DMS114 treated with DMSO at 0.1 percent for 48 hours (cell line): Measurements from ENCODE around the gene FAM118B.
"Not testable (repeated sequence)": the region's sequence is repeated elsewhere in the genome, so short reads cannot be mapped to it uniquely, and the experiment has no call there.

ENCODE experiments used
- DNase-seq: peaks from one replicate; lab custom pipeline; 2025; ENCODE audit not compliant: unreplicated experiment; lab: John Stamatoyannopoulos, UW

FAM118B gene

DNA sequence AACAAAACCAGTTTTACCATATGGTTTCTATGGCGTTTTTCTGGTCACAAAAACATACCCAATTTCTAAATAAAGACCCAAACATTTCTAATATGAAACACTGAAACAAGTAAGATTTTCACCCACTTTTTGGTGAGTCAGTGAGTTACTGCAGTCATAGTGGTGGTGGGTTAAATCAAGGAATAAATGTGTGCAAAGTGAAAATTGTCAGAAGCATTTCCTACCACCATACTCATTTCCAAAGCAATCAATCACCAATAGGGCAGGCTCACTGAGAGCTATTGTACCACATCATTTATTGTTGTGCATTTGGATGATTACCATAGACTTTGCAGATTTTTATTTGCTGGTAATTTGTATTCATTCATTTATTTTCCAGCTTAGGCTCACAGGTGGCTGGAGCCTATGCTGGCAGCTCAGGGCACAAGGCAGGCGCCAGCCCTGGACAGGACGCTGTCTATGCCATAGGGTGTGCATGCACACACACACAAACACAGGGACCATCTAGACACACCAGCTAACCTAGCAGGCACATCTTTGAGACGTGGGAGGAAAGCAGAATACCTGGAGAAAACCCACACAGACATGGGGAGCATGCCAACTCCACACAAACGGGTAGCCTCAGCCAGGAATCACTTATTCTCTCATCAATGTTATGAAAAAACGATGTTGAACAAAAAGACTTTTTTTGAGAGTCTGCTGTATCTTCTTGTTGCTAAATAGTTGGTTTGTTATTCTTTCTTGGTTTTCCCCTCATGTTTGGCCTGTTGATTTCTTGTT lies 5.1 kb downstream of the FAM118B start:
- DNase-seq, result no peak

DNA sequence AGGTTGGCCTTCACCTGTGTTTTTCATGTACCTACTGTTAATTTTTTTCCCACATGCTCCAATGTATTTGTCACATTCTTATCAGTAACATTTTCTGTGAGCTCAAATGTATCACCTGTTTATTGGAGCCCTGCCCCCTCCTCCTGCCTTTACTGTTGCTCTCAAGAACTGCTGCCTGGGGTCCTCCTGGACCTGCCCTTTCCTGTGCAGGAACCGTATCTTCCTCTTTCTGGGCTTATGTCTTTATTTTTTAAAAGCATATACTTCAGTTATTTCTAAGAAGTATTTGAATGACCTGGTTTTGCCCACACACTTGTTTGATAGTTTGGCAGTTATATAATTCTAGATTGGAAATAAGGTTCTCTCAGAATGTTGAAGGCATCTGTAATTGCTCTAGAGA lies 5.9 kb downstream of the FAM118B start:
- no peak for DNase-seq

DNA sequence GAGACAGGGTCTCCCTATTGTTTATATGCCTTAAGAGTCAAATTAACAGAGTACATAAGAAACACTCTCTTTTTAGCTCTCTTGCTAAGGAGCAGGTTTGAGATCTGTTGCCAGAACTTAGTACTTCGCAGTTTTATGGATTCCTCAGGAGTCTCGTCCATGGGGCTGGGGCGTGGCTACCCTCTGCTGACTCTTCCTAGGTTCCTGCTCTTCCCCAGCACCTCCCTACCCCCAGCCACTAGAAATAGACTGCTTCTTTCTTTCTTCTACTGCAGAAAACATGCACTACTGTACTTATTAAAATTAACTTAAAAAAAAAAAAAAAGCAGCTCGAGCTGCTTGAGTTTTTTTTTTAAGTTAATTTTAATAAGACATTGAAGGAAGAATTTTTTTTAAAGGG lies 8.0 kb downstream of the FAM118B start:
- no peak for DNase-seq

DNA sequence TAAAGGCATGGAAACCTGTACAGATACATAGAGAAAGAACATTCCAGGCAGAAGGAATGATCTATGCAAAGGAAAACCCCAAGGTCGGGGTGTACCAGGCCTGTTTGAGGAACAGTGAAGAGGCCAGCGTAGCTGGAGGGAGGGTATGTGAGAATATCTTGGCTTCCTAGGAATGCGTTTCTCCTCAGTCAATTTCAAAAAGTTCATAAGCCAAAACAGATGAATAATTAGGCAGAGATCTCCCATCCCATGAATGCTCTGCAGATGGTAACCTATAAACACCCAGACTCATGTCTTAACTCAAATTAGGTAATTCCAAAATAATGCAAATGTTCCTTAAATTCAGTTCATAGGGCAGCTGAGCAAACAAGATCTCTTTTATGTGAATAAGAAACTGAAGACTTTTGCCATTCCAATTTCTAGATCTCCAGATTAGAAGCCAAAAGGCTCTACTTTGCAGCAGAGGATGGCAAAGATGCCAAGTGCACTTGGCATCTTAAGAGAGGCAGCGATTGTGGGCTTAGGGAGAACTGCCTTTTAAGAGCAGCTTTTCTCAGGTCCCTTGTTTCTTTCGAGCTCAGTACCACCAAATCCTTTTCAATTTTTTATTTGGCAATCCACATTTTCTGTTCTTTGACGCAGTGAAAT lies 13.2 kb downstream of the FAM118B start:
- no peak for DNase-seq

DNA sequence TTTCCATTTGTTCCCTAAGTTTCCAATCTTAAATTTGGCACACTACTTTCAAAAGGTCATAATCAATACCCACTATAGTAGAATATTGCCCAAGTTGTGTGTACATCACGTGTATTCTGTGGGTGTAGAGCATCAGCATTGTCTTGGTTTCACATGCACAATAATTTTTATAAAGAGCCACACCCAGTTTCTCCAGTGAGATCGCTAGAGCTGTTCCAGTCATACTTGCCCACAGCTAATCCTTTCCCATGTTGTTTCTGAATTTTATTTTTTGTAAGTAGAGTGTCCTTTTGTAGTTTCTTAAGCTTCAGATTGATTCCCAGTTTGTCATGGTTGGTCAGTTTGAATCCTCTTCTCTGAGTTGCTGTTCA lies 13.7 kb downstream of the FAM118B start:
- no peak for DNase-seq

DNA sequence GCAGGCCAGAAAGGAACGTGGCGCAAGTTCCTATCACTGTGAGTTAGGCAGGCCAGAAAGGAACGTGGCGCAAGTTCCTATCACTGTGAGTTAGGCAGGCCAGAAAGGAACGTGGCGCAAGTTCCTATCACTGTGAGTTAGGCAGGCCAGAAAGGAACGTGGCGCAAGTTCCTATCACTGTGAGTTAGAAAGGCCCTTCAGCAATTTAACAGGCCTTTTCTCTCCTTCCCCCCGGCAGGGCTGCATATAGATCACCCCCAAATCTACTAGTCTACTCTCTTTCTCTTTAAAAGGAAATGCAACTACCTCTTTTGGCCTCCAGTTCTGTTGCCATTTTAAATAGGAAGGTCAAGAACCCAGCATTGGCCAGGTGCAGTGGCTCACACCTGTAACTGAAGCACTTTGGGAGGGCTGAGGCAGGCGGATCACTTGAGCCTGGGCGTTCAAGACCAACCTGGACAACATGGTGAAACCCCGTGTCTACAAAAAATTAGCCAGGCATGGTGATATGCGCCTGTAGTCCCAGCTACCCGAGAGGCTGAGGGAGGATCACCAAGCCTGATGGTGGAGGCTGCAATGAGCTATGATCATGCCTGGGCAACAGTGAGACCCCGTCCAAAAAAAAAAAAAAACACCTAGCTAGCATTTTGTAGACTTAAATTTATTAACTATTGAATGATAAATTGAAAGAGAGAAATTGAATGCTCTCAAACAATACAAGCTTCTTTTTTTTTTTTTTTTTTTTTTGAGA lies 14.9 kb downstream of the FAM118B start:
- DNase-seq, result no peak

DNA sequence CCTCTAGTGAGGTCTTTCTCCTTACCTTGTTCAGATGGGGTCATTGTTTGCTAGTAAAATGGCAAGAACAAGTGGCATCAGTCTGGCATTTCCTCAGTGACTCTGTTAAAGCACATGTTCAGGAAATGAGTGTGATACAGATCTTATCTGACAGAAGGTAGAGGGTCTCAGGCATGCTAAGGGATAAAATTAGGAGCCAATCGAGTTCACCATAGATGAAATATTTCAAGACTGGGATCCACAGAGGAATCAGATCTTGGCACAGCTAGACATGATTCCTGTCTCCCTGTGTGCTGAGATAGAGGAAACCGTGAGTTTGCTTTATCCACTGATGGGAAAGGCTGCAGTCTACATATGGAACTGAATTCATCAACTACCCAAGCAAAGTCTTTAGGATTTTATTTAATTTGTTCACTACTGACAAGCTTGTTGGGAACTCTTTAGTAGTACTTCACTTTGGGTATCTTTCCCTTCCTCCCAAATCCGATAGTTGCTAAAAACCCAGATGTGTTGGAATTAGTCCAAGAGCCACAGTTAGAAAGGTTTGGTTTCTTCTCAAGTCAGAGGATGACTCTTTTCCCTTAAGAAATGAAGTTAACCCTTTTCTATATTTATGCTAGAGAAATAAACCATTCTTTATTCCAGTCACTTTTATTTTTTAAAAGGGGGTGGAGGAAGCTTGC lies 18.4 kb downstream of the FAM118B start:
- no peak for DNase-seq

DNA sequence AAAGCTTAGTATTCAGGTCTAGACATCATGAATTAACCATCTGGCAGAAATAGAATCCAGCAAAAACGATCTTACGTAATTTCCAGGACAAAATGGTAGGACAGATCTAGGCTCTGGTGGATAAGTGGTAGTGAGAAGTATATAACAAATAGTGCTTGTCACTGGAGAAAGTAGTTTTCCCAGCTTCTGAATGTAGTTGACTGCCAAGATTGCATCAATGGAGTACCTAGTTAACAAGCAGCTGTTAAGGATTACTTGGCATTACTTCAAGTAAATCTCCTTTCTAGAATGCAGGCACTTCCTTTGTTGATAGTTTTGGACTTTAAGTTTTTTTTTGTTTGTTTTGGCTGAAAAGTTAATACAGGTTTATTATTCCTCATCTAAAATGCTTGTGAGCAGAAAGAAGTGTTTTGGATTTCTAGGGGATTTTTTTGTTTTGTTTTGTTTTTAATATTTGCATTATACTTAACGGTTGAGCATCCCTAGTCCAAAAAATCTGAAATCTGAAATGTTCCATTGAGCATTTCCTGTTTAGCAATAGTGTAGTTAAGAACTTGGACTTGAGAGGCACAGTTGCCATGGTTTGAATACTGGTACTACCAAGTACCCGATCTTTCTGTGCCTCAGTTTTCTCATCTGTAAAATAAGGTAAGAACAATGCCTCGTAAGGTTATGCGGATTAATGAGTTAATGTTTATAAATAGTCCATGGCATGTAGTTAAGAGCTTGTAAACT lies 20.3 kb downstream of the FAM118B start:
- no peak for DNase-seq

DNA sequence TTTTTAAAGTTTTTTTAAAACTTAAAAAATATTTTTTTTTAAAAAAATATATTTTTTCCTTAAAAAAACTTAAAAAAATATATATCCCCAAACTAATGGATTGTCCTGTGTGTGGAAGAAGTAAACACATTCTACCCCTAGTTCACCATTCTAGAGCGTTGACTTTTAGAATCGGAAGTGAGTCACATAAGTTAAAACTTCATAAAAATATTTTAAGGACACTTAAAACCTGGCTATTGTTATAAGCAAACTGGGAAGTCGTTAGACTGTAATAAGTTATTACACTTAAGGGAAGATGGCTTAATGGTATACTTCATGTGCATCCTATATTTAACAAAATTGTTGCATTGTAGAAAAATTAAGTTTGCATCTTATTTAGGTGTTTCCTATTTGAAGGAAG lies 21.1 kb downstream of the FAM118B start:
- DNase-seq, result no peak

DNA sequence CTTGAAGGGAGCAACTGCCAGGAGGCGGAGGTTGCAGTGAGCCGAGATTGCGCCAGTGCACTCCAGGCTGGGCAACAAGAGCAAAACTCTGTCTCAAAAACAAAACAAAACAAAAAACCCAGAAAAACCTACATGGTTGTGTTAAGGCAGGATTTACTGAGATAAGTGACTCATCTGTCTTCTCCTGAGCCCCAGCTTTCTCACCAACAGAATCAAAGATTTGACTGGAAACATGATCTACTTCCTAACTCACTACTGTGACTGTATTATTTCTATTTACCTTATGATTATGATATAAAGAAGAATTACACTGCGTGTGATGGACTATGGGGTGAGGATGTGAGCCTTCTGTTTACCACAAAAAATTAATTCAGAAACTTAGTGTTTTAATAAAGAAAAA lies 21.8 kb downstream of the FAM118B start:
- DNase-seq, result no peak

DNA sequence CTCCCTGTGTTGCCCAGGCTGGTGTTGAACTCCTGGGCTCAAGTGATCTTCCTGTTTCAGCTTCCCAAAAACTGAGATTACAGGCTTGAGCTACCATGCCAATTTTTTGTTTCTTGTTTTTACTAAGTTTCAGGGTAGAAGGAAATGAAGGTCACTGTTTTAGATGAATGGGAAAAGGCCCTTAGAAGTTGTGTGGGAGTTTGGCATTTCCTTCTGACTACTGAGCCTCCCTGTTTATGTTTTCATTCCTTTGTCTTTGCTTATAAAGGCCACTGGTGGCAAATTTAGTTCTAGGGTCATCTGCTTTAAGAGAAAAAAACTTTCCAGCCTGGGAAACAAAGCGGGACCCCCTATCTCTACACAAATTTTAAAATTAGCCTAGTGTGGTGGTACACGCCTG lies 35.1 kb downstream of the FAM118B start:
- DNase-seq, result no peak

DNA sequence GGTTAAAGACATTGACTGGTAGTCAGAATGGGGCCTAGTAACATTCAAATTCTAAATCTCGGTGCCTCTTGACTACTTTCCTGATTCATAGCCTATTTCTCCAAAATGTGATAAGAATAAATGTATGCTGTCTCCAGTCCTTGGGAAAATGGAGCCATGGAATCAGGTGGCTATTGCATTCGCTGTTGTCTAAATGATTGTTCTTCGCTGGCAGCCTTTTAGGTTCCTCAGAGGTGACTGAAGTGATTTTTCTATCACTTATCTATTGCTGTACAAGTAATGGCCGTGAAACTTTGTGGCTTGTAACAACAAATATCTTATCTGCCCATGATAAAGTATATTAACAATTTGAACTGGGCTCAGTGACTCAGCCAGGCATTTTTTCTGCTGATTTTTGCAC lies 41.7 kb downstream of the FAM118B start:
- no peak for DNase-seq

DNA sequence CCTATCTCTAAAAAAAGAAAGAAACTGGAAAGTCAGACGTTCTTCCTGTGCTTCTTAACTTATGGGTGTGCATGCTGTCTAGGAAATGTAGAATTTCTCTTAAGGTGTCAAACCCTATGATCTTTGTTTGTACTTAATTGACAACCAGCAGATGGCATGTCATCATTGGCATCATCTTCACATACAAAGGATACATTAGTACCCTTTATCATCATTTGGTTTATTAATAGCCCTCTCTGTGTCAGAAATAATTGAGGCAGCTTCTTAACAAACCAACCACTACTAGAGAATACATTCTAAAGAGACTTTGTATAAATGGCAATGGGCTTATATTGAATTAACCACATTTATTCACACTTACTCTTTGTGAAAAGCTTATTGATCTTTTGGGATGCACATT lies 43.2 kb downstream of the FAM118B start:
- DNase-seq, result no peak

DNA sequence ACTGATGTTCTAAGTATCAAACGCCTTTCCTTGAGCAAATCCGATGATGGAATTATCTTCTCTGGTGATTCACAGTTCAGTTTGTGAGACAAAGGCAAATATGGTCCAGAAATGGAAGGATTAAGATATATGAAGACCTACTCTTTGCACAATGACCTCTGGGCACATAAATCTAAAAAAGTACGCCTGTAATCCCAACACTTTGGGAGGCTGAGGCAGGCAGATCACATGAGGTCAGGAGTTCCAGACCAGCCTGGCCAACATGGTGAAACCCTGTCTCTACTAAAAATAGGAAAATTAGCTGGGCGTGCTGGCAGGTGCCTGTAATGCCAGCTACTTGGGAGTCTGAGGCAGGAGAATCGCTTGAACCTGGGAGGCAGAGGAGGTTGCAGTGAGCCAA lies 43.9 kb downstream of the FAM118B start:
- DNase-seq, result not testable (repeated sequence)

DNA sequence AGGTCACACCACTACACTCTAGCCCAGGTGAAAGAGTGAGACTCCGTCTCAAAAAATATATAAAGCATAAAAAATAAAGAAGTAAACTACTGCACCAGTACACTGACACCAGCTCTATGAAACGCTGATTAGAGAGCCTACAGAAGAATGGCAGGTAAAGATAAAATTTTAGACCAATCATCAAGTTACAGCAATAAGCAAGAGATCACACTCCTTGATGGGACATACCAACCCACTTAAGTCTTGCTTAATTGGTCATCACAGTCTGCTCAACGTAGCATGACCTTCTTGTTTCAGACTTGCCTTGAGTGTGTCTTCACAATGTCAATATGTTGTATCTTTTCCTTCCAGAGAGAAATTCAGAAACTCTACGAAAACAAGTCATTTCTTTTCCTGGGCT lies 44.6 kb downstream of the FAM118B start:
- DNase-seq, result no peak

DNA sequence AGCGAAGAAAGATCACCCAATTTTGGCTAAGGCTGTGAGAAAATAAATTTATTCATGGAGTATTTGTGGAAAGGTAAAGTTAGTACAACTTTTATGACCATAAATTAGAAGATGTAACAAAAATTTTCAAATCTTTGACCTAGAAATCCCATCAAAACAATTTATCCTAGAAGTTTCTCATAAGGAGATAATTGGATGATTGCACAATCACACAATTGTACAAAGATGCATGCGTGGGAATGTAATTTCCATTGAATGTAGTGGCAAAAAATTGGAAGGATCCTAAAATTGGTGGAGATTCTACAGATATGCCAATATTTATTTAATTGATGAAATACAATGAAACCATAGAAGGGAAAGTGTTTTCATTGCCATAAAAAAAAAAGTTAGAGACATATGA lies 45.6 kb downstream of the FAM118B start:
- DNase-seq, result no peak

DNA sequence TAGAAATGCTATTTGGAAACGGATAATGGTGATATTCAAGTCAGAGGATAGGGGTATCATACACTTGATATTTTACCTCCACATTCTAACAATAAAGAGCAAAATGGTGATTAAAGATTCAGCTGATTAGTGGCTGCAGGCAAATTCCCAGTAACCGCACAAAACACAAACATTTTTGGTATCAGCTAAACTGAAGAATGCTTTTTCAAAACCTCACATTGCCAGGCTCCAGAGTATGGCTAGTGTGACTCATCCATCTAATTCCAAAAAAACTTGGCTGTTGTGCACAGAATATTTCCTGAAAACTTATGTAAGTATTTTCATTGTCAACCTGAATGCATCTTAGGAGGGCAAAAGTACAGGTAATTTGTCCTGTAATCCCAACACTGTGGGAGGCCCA lies 46.2 kb downstream of the FAM118B start:
- DNase-seq, result no peak

DNA sequence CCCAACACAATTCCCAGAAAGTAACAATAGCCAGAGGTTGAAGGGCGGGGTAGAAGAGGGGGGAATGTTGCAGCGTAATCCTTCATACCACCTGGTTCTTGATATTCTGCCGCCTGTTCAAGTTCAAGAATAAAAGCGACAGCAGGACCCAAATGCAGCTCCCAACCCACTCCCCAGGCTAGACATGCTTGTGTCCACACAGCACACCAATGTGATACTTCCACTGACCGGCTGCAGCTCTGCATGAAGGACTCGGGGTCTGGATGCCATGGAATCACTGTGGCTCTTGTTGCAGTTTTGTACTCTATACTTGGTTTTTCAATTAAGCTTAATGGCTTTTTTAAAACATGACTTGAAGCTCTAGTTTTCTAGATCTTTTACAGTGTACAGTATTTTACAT lies 50.6 kb downstream of the FAM118B start:
- DNase-seq, result no peak

DNA sequence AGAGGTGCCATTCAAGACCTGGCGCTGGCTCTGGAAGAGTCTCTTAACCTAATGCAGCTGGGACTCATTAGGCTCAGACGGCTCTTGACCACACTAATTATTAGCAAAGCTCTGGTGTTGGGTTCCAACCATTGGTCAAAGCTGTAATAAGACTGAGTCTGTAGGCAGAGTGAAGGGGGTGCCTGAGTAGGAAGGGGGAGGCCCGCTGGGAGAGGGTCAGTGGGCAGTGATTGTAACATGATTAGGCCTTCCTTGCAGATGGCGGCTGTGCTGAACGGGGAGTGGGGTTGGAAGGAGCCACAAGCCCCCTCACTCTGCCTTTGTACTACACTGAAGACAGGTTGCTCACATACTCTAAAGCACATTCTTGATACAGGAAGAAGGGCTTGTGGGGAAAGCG lies 51.9 kb downstream of the FAM118B start:
- DNase-seq, result no peak

DNA sequence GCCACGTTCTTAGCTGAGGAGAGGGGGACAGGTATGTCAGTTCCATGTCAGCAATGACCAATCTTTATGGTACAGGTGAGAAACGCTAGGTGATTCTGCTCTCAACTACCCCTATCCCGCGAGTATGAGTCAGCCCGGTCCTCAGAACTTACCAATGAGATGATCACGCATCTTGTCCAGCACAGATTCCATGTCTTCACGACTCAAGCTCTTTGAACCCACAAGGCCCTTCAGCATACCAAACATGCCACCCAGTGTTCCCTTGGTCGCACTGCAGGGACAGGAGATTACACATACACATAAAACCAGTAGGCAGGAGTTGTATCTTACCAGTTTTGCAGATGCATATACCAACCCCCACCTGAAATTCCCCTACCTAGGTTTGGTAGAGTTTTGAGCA lies 54.2 kb downstream of the FAM118B start:
- no peak for DNase-seq

DNA sequence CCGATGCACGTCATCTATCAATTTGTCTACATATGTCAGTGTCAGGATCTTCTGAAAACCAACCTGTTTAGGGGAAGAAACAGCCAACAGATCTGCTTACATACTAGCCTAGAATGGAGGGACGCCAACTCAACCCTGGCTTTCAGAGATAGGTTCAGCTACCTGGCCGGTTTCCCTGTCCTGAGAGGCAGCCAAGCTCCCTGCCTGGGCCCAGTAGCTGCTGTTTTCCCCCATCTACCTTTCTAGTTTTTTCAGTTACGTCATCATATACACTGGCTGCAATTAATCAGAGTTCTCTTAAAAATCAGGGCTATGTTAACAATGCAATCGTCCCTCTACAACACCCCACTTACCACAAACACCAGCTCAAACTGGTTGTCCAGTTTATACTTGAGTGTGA lies 56.1 kb downstream of the FAM118B start:
- DNase-seq, result no peak
